Gastroesophageal sphincter (tissue), 3 donors: ENCODE data around the gene COG4.

Experiments
- CTCF ChIP-seq, 4 experiments: fragments of 200-600 bp in 2 of 4; fragments of 450-650 bp in 2 of 4; sonication (generic) in 1 of 4; IDR thresholded peaks; one replicate each; pipeline ENCODE4 v1.5.1; 2017 to 2019; ENCODE audit warnings: antibody characterized with exemption in 4 of 4, mild to moderate bottlenecking in 2 of 4, moderate library complexity in 2 of 4
- EP300 ChIP-seq: sonication (generic); formaldehyde crosslinking; IDR thresholded peaks from one replicate; pipeline ENCODE4 v1.6.1; 2017; ENCODE audit warnings: antibody characterized with exemption, mild to moderate bottlenecking
- POLR2A ChIP-seq, 2 donors: fragments of 450-650 bp; IDR thresholded peaks; one replicate each; pipeline ENCODE4 v1.6.1; 2017; ENCODE audit warnings: antibody characterized with exemption in 2 of 2, mild to moderate bottlenecking in 2 of 2, moderate library complexity in 1 of 2
- POLR2AphosphoS5 ChIP-seq: sonication (generic); formaldehyde crosslinking; IDR thresholded peaks from one replicate; pipeline ENCODE4 v1.6.1; 2017; ENCODE audit warnings: antibody characterized with exemption

DNA sequence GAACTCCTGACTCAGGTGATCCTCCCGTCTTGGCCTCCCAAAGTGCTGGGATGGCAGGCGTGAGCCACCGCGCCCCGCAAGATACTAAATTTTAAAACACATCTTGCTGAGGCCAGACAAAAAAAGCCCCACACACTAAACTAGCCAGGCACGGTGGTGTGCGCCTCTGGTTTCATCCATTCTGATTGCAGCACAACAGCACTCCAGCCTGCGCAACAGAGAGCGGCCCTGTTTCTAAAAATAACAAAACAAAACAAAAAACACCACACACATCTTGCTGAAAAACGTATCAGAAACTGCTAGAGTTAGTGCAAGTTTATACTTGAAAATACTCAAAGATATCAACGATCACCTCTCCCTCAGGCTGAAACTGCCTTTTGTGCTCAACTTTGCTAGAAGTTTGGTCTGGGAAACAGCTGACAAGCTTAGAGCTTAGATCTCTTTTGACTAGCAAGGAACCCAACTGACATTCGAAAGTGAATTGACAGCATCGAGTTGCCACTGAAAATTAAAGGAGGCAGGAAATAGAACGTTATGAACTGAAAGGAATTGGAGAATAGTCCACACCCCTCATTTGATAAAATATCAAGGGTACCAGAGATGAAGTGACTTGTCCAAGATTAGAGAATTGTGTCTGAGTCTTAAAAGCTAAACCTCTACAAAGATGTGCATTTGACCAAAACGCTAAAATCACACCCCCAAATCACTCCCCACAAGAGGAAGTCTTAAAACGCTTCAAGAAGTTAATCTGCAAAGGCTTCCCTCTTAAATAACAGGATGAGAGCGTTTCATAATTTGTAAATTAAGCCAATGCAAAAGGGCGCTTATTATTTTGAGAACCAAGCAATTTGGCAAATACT, 908 bp downstream of the COG4 start:
- TF ChIP-seq CTCF (IDR thresholded peaks at IDR 0.05) (no peak), POLR2A (IDR thresholded peaks at IDR 0.05) (no peak), EP300 (no peak), POLR2AphosphoS5 (no peak)
